Esophagus squamous epithelium (tissue), 4 donors: ENCODE results near the gene TPM4.

ENCODE experiments used
- CTCF ChIP-seq, 6 experiments: fragments of 450-650 bp in 4 of 6; fragments of 200-600 bp in 2 of 6; sonication (generic) in 2 of 6; IDR thresholded peaks; one replicate each; pipeline ENCODE4 v1.5.1; 2016 to 2019; ENCODE audit warnings: antibody characterized with exemption in 6 of 6, mild to moderate bottlenecking in 4 of 6, moderate library complexity in 4 of 6
- POLR2A ChIP-seq, 4 donors: fragments of 450-650 bp; IDR thresholded peaks; one replicate each; pipeline ENCODE4 v1.6.1; 2017; ENCODE audit warnings: antibody characterized with exemption in 4 of 4, mild to moderate bottlenecking in 4 of 4, moderate library complexity in 3 of 4

GRCh38 chr19:16098416-16098768 lies 22.1 kb downstream of the TPM4 start:
- TF ChIP-seq POLR2A (IDR thresholded peaks at IDR 0.05) (no peak), CTCF (IDR thresholded peaks at IDR 0.05) (no peak)
